ENCODE results near the gene C1QTNF1.

DNA sequence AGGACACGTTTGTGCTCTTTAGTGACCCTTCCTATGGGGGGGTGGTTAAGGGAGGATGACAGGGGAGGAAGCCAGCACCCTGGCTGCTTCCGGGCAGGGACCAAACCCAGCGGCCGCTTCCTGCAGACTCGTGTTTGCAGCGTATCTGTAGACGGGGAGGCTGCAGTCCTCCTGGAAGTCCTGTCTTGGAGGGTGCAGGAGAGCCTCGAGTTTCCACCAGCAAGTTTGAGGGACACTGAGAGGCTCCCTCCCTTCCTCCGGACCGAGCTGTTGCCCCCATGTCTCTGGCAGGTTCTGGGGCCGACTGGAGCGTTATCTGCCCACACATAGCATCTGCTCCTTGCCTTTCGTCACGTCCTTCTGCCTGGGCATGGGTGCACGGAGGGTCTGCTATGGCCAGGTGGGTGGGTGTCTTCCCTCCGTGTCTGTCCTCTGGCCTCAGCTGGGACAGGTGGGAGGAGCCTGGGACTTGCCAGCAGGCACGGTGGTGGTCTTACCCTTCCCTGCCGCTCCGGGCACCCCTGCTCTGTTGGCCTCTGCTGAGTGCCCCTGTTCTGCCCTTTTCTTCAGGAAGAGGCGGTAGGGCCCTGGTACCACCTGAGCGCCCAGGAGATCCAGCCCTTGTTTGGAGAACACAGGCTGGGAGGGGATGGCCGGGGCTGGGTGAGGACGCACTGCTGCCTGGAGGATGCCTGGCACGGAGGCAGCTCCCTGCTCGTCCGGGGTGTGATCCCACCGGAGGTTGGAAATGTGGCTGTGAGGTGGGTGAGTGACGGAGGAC is 59.4 kb downstream of the C1QTNF1 start:
- no peak for TF ChIP-seq MXI1 (IDR thresholded peaks at IDR 0.05; ENCODE audit: low read depth, low read length)
- TF ChIP-seq, protein P1, sequence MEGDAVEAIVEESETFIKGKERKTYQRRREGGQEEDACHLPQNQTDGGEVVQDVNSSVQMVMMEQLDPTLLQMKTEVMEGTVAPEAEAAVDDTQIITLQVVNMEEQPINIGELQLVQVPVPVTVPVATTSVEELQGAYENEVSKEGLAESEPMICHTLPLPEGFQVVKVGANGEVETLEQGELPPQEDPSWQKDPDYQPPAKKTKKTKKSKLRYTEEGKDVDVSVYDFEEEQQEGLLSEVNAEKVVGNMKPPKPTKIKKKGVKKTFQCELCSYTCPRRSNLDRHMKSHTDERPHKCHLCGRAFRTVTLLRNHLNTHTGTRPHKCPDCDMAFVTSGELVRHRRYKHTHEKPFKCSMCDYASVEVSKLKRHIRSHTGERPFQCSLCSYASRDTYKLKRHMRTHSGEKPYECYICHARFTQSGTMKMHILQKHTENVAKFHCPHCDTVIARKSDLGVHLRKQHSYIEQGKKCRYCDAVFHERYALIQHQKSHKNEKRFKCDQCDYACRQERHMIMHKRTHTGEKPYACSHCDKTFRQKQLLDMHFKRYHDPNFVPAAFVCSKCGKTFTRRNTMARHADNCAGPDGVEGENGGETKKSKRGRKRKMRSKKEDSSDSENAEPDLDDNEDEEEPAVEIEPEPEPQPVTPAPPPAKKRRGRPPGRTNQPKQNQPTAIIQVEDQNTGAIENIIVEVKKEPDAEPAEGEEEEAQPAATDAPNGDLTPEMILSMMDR (IDR thresholded peaks at IDR 0.05): no peak
- no peak for TF ChIP-seq ELF1 (IDR thresholded peaks at IDR 0.05)
- TF ChIP-seq TEAD4 (IDR thresholded peaks at IDR 0.05; ENCODE audit: borderline replicate concordance, insufficient read depth): no peak
- TF ChIP-seq JUND (IDR thresholded peaks at IDR 0.05): no peak
- no peak for TF ChIP-seq POLR2AphosphoS5 (IDR thresholded peaks at IDR 0.05; ENCODE audit: low read depth, low read length)

Data from SK-N-SH (cell line).